ENCODE results near the gene ANKDD1A.

DNA sequence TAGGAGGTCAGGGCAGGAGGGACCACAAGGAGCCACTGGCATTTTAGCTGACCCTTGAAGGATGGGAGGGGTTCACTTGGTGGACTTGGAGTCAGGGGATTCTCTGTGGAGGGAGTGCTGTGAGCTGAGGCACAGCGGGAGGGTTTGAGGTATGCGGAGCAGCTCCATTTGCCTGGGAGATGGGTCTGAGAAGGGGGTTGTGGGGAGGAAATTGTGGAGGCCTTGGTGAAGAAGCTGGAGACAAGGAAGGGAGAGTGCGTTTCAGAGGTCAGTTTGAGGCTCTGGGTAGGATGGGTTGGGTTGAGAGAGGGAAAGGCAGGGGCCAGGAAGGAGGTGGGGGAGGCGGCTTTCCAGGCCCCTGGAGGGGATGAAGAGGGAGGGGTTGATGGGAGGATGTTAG, 49.7 kb upstream of the ANKDD1A start:
- TF ChIP-seq, protein P1, sequence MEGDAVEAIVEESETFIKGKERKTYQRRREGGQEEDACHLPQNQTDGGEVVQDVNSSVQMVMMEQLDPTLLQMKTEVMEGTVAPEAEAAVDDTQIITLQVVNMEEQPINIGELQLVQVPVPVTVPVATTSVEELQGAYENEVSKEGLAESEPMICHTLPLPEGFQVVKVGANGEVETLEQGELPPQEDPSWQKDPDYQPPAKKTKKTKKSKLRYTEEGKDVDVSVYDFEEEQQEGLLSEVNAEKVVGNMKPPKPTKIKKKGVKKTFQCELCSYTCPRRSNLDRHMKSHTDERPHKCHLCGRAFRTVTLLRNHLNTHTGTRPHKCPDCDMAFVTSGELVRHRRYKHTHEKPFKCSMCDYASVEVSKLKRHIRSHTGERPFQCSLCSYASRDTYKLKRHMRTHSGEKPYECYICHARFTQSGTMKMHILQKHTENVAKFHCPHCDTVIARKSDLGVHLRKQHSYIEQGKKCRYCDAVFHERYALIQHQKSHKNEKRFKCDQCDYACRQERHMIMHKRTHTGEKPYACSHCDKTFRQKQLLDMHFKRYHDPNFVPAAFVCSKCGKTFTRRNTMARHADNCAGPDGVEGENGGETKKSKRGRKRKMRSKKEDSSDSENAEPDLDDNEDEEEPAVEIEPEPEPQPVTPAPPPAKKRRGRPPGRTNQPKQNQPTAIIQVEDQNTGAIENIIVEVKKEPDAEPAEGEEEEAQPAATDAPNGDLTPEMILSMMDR (IDR thresholded peaks at IDR 0.05): no peak
- TF ChIP-seq POLR2A (IDR thresholded peaks at IDR 0.05): no peak
